HepG2 (cell line): ENCODE data around the gene KIF3C. TPM values are rescaled to one million over a fixed set of nuclear protein-coding genes. Genes with fewer than 3 reads are reported as not detected.

Experiments used
- EP300 ChIP-seq, 3 experiments: sonication (generic) in 1 of 3; formaldehyde crosslinking in 1 of 3; IDR thresholded peaks; 2 replicates each; pipeline versions ENCODE4 v1.5.1 to v1.6.1; 2011 to 2020; ENCODE audit warnings: low read depth in 2 of 3, low read length in 2 of 3, borderline replicate concordance in 1 of 3, improper control_type of control experiment in 1 of 3, mild to moderate bottlenecking in 1 of 3, missing genetic modification reagents in 1 of 3, moderate library complexity in 1 of 3
- GFI1 ChIP-seq: sonication (generic); formaldehyde crosslinking; IDR thresholded peaks from 2 replicates; pipeline ENCODE4 v1.5.0; 2020; ENCODE audit warnings: missing genetic modification reagents, mild to moderate bottlenecking, borderline replicate concordance
- KLF15 ChIP-seq: sonication (generic); formaldehyde crosslinking; IDR thresholded peaks from 2 replicates; pipeline ENCODE4 v1.8.1; 2023; ENCODE audit warnings: borderline replicate concordance, mild to moderate bottlenecking, inconsistent platforms, missing genetic modification reagents, mixed read lengths
- POLR2AphosphoS5 ChIP-seq: IDR thresholded peaks from 2 replicates; pipeline ENCODE4 v1.6.1; 2012; ENCODE audit warnings: low read depth, low read length
- POLR2G ChIP-seq: fragments of 200-400 bp; formaldehyde crosslinking; IDR thresholded peaks from 2 replicates; pipeline ENCODE4 v1.6.1; 2018; ENCODE audit warnings: mild to moderate bottlenecking, low read depth, low read length, moderate library complexity
- SAP130 ChIP-seq: IDR thresholded peaks from 2 replicates; pipeline ENCODE4 v1.6.1; 2016; ENCODE audit warnings: low read depth
- SP1 ChIP-seq, 2 experiments: fragments of 450-650 bp in 1 of 2; sonication (generic) in 1 of 2; formaldehyde crosslinking in 1 of 2; IDR thresholded peaks; 2 replicates each; pipeline versions ENCODE4 v1.4.0 to v1.6.1; 2016 to 2020; ENCODE audit warnings: missing genetic modification reagents in 1 of 2
- ZNF136 ChIP-seq: sonication (generic); formaldehyde crosslinking; IDR thresholded peaks from 2 replicates; pipeline ENCODE4 v1.8.1; 2022; ENCODE audit warnings: low read depth, mild to moderate bottlenecking, moderate library complexity, missing genetic modification reagents
- ZNF256 ChIP-seq: sonication (generic); formaldehyde crosslinking; conservative IDR thresholded peaks from 2 replicates; pipeline ENCODE4 v1.4.0; 2020; ENCODE audit warnings: missing genetic modification reagents
- ZNF777 ChIP-seq: sonication (generic); formaldehyde crosslinking; IDR thresholded peaks from 2 replicates; pipeline ENCODE4 v1.4.0; 2020; ENCODE audit warnings: missing genetic modification reagents
- polyA plus RNA-seq, 8 experiments: library from polyadenylated mRNA; depleted of rRNA in 3 of 8; stranded (reverse) in 7 of 8; unstranded in 1 of 8; fragments of >200 nt; fragmentation: Illumina TruSeq in 4 of 8; extraction: Trizol in 4 of 8; gene quantifications; 2 replicates each; pipeline versions ENCODE4 v1.2.1 to v1.2.3, GENCODE V29; 2011 to 2016; ENCODE audit warnings: low read depth in 4 of 8, missing spikeins in 1 of 8, mixed read lengths in 1 of 8; ENCODE audit not compliant: insufficient read depth in 1 of 8
- total RNA-seq, 5 experiments: library from RNA; depleted of rRNA; stranded (reverse); fragments of >200 nt; fragmentation: Illumina TruSeq; extraction: Trizol; gene quantifications; 2 replicates each; pipeline ENCODE4 v1.2.3, GENCODE V29; 2016; ENCODE audit warnings: low read depth in 1 of 5
- TF ChIP-seq, protein P1 (sequence below): sonication (generic); formaldehyde crosslinking; IDR thresholded peaks from 2 replicates; pipeline ENCODE4 v1.8.1; 2023; ENCODE audit warnings: missing genetic modification reagents, inconsistent platforms, borderline replicate concordance
- TF ChIP-seq, protein P2 (sequence below): IDR thresholded peaks from 2 replicates; pipeline ENCODE4 v1.6.1; 2016; ENCODE audit warnings: control low read depth
- TF ChIP-seq, protein P3 (sequence below): sonication (generic); formaldehyde crosslinking; IDR thresholded peaks from 2 replicates; pipeline ENCODE4 v1.4.0; 2020; ENCODE audit warnings: missing genetic modification reagents
- TF ChIP-seq, protein P4 (sequence below): IDR thresholded peaks from 2 replicates; pipeline ENCODE4 v1.4.0; 2020; ENCODE audit warnings: mild to moderate bottlenecking, missing genetic modification reagents
- TF ChIP-seq, protein P5 (sequence below): sonication (generic); formaldehyde crosslinking; IDR thresholded peaks from 2 replicates; pipeline ENCODE4 v1.9.0; 2021; ENCODE audit warnings: missing genetic modification reagents, borderline replicate concordance
- TF ChIP-seq, protein P6 (sequence below): IDR thresholded peaks from 2 replicates; pipeline ENCODE4 v1.6.1; 2016

KIF3C gene
- total and polyA plus RNA-seq, 2 of the 13 experiments (the other 11 are each of a cell fraction or from before 2014, with no cell fraction given): 3.6 to 4.9 TPM

DNA sequence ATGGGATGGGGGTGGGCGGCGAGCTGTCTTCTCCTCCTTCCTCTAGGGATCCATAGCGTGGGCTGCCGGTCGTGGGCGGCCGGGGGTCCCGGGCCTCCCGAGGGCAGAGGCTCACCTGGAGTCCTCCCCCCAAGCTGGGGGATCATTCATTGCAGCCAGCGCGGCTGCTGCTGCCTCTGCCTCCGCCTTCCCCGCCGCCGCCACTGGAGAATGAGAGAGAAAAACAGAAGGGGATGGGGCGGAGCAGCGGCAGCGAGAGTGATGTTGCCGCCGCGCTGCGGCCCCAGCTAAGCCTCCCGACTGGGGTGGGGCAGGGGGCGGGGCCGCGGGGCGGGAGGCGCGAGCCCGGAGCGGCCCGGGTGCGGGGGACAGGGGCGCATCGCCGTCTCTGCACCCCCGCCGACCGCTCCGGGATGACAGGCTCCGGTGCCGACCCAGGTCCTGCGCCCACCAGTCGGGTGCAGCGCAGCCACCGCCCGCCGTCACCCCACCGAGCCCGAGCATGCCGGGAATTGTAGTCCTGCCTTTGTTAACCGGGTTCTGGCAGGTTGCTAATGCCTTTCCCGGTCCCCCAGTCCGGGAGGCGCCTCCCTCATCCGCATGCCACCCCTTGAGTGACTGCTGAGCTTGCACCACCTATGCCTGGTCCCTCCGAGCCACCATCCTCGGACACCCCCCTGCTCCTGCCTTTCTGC is at the start of gene KIF3C (continued):
- TF ChIP-seq, protein P1, sequence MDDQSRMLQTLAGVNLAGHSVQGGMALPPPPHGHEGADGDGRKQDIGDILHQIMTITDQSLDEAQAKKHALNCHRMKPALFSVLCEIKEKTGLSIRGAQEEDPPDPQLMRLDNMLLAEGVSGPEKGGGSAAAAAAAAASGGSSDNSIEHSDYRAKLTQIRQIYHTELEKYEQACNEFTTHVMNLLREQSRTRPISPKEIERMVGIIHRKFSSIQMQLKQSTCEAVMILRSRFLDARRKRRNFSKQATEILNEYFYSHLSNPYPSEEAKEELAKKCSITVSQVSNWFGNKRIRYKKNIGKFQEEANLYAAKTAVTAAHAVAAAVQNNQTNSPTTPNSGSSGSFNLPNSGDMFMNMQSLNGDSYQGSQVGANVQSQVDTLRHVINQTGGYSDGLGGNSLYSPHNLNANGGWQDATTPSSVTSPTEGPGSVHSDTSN: no peak
- TF ChIP-seq SP1 (IDR thresholded peaks at IDR 0.05) (no peak), SP1 (CRISPR knock-in tag; IDR thresholded peaks at IDR 0.05) (no peak), KLF15 (CRISPR knock-in tag) (no peak; the same call in 1 of the 2 replicates), ZNF136 (0 out of 2 replicates have a peak, but pooled peaks have one; percentile 12), GFI1 (CRISPR knock-in tag) (no peak), SAP130 (CRISPR knock-in tag) (peak; percentile 50; the same call in 1 of the 2 replicates), POLR2G (no peak), ZNF256 (CRISPR knock-in tag) (no peak), EP300 (IDR thresholded peaks at IDR 0.05; ENCODE audit: low read depth in 2 of 2, low read length in 2 of 2) (no peak), EP300 (CRISPR knock-in tag; IDR thresholded peaks at IDR 0.05; ENCODE audit: borderline replicate concordance) (no peak), ZNF777 (CRISPR knock-in tag) (peak; percentile 52; the same call in 1 of the 2 replicates), POLR2AphosphoS5 (no peak)
- TF ChIP-seq, protein P2, sequence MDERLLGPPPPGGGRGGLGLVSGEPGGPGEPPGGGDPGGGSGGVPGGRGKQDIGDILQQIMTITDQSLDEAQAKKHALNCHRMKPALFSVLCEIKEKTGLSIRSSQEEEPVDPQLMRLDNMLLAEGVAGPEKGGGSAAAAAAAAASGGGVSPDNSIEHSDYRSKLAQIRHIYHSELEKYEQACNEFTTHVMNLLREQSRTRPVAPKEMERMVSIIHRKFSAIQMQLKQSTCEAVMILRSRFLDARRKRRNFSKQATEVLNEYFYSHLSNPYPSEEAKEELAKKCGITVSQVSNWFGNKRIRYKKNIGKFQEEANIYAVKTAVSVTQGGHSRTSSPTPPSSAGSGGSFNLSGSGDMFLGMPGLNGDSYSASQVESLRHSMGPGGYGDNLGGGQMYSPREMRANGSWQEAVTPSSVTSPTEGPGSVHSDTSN (CRISPR knock-in tag): 0 out of 2 replicates have a peak, but pooled peaks have one; percentile 23
- TF ChIP-seq, protein P3, sequence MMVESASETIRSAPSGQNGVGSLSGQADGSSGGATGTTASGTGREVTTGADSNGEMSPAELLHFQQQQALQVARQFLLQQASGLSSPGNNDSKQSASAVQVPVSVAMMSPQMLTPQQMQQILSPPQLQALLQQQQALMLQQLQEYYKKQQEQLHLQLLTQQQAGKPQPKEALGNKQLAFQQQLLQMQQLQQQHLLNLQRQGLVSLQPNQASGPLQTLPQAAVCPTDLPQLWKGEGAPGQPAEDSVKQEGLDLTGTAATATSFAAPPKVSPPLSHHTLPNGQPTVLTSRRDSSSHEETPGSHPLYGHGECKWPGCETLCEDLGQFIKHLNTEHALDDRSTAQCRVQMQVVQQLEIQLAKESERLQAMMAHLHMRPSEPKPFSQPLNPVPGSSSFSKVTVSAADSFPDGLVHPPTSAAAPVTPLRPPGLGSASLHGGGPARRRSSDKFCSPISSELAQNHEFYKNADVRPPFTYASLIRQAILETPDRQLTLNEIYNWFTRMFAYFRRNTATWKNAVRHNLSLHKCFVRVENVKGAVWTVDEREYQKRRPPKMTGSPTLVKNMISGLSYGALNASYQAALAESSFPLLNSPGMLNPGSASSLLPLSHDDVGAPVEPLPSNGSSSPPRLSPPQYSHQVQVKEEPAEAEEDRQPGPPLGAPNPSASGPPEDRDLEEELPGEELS (CRISPR knock-in tag): no peak
- TF ChIP-seq, protein P4, sequence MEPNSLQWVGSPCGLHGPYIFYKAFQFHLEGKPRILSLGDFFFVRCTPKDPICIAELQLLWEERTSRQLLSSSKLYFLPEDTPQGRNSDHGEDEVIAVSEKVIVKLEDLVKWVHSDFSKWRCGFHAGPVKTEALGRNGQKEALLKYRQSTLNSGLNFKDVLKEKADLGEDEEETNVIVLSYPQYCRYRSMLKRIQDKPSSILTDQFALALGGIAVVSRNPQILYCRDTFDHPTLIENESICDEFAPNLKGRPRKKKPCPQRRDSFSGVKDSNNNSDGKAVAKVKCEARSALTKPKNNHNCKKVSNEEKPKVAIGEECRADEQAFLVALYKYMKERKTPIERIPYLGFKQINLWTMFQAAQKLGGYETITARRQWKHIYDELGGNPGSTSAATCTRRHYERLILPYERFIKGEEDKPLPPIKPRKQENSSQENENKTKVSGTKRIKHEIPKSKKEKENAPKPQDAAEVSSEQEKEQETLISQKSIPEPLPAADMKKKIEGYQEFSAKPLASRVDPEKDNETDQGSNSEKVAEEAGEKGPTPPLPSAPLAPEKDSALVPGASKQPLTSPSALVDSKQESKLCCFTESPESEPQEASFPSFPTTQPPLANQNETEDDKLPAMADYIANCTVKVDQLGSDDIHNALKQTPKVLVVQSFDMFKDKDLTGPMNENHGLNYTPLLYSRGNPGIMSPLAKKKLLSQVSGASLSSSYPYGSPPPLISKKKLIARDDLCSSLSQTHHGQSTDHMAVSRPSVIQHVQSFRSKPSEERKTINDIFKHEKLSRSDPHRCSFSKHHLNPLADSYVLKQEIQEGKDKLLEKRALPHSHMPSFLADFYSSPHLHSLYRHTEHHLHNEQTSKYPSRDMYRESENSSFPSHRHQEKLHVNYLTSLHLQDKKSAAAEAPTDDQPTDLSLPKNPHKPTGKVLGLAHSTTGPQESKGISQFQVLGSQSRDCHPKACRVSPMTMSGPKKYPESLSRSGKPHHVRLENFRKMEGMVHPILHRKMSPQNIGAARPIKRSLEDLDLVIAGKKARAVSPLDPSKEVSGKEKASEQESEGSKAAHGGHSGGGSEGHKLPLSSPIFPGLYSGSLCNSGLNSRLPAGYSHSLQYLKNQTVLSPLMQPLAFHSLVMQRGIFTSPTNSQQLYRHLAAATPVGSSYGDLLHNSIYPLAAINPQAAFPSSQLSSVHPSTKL: 0 out of 2 replicates have a peak, but pooled peaks have one; percentile 15
- TF ChIP-seq, protein P5, sequence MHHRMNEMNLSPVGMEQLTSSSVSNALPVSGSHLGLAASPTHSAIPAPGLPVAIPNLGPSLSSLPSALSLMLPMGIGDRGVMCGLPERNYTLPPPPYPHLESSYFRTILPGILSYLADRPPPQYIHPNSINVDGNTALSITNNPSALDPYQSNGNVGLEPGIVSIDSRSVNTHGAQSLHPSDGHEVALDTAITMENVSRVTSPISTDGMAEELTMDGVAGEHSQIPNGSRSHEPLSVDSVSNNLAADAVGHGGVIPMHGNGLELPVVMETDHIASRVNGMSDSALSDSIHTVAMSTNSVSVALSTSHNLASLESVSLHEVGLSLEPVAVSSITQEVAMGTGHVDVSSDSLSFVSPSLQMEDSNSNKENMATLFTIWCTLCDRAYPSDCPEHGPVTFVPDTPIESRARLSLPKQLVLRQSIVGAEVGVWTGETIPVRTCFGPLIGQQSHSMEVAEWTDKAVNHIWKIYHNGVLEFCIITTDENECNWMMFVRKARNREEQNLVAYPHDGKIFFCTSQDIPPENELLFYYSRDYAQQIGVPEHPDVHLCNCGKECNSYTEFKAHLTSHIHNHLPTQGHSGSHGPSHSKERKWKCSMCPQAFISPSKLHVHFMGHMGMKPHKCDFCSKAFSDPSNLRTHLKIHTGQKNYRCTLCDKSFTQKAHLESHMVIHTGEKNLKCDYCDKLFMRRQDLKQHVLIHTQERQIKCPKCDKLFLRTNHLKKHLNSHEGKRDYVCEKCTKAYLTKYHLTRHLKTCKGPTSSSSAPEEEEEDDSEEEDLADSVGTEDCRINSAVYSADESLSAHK: no peak
- TF ChIP-seq, protein P6, sequence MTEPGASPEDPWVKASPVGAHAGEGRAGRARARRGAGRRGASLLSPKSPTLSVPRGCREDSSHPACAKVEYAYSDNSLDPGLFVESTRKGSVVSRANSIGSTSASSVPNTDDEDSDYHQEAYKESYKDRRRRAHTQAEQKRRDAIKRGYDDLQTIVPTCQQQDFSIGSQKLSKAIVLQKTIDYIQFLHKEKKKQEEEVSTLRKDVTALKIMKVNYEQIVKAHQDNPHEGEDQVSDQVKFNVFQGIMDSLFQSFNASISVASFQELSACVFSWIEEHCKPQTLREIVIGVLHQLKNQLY (CRISPR knock-in tag): no peak
